Measurements from ENCODE around the gene EMILIN1.

GRCh38 chr2:27091746-27092695 is 13.6 kb downstream of the EMILIN1 start:
- TF ChIP-seq CTCF (IDR thresholded peaks at IDR 0.05) (no peak), IRF3 (IDR thresholded peaks at IDR 0.05; ENCODE audit: low read depth, low read length) (no peak)

All from SK-N-SH (cell line).